Fibroblast of skin of right quadriceps (primary cell): Measurements from ENCODE around the gene C6.
"Not testable (repeated sequence)": the region's sequence is repeated elsewhere in the genome, so short reads cannot be mapped to it uniquely, and the experiment has no call there.

ENCODE experiments used
- DNase-seq: peaks from one replicate; pipeline ENCODE4 v3.0.0-alpha.2; 2013

C6 gene

GRCh38 chr5:41213340-41213739 lies at the start of gene C6:
Gene C6 (minus strand): TSS chr5:41213532. CDS start chr5:41203230, 10,302 bp downstream.
- no peak for DNase-seq

DNA sequence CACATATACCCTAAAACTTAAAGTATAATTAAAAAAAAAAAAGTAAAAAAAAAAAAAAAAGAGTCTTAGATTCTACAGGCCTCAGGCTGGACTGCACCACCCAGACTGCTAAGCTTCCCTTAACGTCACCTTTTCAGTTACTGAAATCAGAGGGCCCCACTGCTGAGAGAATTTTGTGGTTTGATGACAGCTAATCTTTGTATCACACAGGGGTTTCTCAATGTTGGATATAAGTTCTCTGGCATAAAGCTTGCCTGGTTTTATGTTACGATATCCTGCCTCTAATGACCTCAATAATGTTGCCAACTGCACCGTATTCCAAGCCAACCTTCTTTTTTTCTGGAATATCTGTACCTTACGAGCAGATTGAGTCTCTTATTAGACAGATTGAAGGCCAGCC lies 43.1 kb upstream of the C6 start:
- DNase-seq = no peak

DNA sequence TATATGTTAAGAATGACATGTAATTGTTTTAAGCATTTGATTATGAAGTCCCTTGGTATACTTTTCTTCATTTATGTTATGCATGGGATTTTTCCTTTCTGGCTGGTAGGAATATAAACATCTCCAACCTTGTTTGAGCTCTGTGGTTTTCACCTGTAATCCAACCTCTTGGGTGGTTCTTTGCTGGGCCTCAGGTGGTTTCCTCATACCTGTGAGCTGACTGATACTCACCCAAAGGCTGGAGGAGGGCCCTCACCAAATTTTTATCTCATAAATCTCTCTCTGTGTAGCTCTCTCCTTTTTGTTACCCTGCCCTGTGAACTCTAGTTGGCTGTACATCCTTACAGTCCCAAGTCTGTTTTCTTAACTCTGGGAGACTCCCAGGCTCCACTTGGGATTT lies 39.8 kb upstream of the C6 start:
- no peak for DNase-seq

DNA sequence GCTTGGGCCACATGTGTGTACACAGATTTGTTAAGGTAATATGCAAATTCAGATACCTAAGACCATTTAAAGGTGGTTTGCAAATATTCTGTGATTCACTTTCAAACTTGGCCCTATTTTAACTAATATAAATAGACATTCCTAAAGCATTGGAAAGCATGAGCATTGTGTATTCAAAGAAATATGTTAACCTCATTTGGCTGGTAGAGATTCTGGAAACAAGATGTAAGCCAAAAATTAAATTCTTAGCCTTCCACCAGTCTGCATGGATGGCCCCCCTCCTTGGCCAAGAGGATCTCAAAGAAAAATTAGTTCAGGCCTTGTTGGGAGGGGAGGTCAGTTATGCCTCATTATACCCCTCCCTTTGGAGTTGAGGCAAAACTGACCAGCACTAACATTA lies 38.7 kb upstream of the C6 start:
- no peak for DNase-seq

- no peak for DNase-seq
These were observed 37.1 kb upstream of the C6 start for GRCh38 chr5:41250351-41250987.

DNA sequence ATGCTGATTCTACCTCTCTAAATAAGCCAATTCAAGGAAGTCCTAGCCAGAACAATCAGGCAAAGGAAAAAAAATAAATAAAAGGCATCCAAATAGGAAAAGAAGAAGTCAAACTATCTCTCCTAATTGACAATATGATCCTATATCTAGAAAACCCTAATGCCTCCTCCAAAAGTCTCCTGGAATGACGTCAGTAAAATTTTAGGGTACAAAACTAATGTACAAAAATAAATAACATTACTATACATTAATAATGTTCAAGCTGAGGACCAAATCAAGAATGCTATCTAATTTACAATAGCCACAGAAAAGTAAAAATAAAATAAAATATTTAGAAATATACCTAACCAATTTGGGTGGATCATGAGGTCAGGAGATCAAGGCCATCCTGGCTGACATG lies 33.8 kb upstream of the C6 start:
- no peak for DNase-seq

GRCh38 chr5:41246376-41246775 lies 33.0 kb upstream of the C6 start:
- peak; percentile 2 for DNase-seq

GRCh38 chr5:41243558-41243957 lies 30.2 kb upstream of the C6 start:
- no peak for DNase-seq

DNA sequence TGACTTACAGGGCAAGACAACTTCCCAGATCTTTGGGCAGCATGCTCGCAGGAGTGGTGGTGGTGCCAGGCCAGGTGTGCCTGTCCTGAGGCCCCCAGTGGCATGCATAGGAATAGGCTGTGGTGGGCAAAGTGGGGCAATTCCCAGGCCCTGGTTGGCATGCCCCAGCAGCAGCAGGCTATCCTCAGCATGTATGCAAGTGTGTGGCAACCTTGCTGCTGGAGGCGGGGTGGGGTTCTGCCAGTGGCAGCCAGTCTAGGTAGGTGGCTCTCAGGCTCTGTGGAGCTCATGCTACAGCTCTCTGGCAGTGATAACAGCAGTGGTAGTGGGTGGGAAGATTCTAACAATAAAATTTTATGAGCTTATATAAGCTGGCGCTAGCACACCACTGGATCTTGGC lies 27.7 kb upstream of the C6 start:
- DNase-seq = no peak

DNA sequence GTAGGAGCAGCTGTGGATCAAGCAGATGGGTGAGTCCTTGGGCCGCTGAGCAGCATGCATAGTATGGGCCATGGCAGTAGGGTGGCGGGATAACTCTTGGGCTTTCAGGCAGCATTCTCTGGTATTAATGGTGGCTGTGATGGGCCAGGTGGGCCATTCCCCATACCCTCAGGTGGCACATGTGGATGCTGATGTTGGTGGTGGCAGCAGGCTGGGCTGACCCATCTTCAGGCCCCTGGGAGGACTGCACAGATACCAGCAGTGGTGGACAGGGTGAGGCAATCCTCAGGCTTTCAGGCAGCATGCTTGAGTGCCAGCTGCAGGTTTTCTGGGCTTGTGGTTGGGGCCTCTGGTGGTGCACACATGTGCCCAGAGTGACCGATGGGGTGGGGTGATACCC lies 27.1 kb upstream of the C6 start:
- DNase-seq = no peak

- no peak for DNase-seq
These were observed 21.1 kb upstream of the C6 start for GRCh38 chr5:41234475-41234874.

DNA sequence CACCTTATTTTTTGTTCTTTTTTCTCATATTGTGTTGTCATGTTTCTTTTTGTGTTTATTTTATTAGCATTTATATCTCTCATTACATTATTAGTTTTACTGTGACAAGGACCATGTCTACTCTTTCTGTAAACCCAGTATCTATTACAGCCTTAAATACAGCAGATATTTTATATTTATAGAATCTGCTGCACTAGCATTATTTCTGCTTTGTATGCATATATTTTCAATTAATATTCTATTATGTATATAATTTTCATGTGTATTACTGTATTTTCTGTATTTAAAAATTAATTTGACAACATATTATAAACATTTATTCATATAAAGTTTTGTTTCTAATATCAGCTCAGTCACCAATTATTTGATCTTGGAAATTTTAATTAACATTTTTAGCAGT lies 19.5 kb upstream of the C6 start:
- DNase-seq = no peak

DNA sequence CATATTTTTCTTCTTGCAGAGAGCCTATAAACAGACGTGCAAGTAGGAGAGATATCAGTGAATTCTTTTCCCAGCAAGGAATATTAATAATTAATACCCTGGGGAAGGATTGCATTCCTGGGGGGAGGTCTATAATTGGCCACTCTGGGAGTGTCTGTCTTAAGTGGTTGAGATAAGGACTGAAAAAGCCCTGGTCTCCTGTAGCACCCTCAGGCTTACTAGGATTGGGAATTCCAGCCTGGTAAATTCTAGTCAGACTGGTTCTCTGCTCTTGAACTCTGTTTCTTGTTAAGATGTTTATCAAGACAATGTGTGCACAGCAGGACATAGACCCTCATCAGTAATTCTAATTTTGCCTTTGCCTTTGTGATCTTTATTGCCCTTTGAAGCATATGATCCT lies 16.9 kb upstream of the C6 start:
- not testable (repeated sequence) for DNase-seq

GRCh38 chr5:41223962-41224361 lies 10.6 kb upstream of the C6 start:
- DNase-seq = no peak

DNA sequence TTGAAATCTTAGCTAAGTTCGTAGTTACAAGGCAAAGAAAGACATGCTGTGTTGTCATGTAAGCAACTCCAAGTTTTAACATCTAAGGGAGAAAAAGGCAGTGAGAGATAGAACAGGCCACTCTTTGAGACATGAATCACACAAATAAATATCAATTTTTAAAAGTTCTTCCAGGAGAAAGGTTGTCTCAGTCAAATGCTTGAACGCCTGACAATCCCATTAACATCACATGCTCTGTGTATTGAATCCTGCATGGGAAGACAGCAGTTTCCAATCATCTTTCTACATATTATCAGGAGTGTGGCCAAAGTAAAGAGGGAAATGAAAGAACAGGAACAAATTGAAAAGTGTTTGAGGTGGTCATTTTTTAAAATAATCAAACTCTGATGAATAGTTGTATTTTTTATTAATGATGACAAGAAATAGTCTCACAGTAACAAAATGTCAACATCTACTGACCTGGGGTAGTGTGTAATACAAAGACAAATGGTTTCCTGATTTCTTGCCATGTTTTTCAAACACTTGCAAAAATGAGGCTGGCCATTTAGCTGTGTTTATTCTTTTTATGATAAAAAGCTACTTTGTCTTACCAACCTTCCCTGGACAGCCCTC lies 6.4 kb upstream of the C6 start:
- DNase-seq = no peak

GRCh38 chr5:41218929-41219657 lies 5.8 kb upstream of the C6 start:
- no peak for DNase-seq

- no peak for DNase-seq
These were observed 850 bp upstream of the C6 start for GRCh38 chr5:41214182-41214581.

GRCh38 chr5:41212935-41213334 lies 397 bp downstream of the C6 start:
- DNase-seq = no peak

GRCh38 chr5:41211417-41211816 lies 1.9 kb downstream of the C6 start:
- no peak for DNase-seq

DNA sequence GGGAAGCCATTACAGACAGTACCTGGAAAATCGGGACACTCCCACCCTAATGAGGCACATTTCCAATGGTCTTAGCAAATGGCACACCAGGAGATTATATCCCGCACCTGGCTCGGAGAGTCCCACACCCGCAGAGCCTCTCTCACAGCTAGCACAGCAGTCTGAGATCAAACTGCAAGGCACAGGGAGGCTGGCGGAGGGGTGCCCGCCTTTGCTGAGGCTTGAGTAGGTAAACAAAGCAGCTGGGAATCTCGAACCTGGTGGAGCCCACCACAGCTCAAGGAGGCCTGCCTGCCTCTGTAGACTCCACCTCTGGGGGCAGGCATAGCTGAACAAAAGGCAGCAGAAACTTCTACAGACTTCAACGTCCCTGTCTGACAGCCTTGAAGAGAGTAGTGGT lies 7.9 kb downstream of the C6 start:
- DNase-seq = not testable (repeated sequence)

- no peak for DNase-seq
These were observed 10.3 kb downstream of the C6 start for GRCh38 chr5:41203033-41203432.

DNA sequence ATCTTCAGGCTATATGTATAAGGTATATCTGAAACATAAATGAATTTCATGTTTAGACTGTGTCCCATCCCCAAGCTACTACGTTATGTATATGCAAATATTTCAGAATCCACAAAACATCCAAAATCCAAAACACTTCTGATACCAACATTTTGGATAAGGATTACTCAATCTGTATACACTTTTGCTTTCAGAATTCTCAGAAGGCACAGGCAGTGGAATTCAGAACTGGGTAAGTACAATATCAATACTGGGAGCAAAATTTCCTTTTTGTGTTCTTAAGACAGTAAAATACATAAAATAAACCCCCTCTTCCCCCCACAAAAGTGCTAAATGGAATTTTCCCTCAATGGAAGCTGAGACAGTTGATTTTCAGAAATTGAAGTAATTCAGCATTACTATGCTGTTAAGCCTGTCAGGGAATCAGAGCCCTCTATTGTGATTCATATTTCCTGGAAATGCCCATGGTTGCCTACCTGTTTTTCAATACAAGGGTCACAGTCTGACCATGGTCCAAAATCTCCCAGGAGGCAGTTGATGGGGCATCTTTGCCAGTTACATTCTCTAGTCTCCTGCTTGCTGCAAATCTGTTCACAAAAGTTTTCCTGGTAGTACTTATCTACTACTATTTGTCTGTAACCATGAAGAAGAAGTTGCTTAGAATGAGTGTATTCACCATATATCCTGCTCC lies 12.1 kb downstream of the C6 start:
- no peak for DNase-seq

GRCh38 chr5:41200506-41200905 lies 12.8 kb downstream of the C6 start:
- DNase-seq = no peak

DNA sequence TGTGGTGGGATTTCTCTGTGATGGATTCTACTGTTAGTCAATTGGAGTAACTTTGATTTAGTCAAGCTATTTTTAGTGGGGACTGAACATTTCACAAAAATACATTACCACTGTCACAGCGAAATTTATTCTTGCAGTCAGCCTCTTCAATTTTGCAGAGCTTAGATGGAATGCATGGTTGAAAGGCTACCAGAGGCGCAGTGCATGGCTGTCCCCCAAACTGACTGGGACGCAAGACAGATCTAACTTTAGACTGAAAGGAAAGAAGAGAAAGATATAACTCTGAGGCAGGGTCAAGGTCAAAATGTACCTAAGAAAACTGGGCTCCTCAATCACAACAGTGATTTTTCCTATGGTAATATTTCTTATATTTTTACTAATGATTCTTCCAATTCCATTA lies 13.7 kb downstream of the C6 start:
- DNase-seq = no peak
